IgD-negative memory B cell (primary cell): ENCODE results near the gene RHEBL1. TPM values are rescaled to one million over a fixed set of nuclear protein-coding genes. Genes with fewer than 3 reads are reported as not detected.
A peak's percentile ranks its signal among the peaks of the same experiment; 100 is the strongest.

Experiments
- H3K27ac Mint-ChIP-seq, 3 donors: one replicate each; pipeline ENCODE4 v1.8.0; 2020 to 2022; ENCODE audit warnings: mild to moderate bottlenecking in 3 of 3, mixed read lengths in 3 of 3, moderate library complexity in 1 of 3
- H3K27me3 Mint-ChIP-seq: one replicate; pipeline ENCODE4 v1.8.0; 2021; ENCODE audit warnings: mixed read lengths
- H3K36me3 Mint-ChIP-seq: one replicate; pipeline ENCODE4 v1.8.0; 2020; ENCODE audit warnings: mild to moderate bottlenecking, mixed read lengths
- H3K4me1 Mint-ChIP-seq, 3 donors: one replicate each; pipeline ENCODE4 v1.8.0; 2020 to 2022; ENCODE audit warnings: mixed read lengths in 3 of 3, mild to moderate bottlenecking in 1 of 3
- H3K4me3 Mint-ChIP-seq, 4 donors: one replicate each; pipeline ENCODE4 v1.8.0; 2020 to 2022; ENCODE audit warnings: mild to moderate bottlenecking in 4 of 4, mixed read lengths in 4 of 4, moderate library complexity in 3 of 4
- H3K9me3 Mint-ChIP-seq, 3 donors: one replicate each; pipeline ENCODE4 v1.8.0; 2020 to 2021; ENCODE audit warnings: mixed read lengths in 3 of 3, mild to moderate bottlenecking in 1 of 3
- polyA plus RNA-seq: library from polyadenylated mRNA; unstranded; fragments of 300-500 nt; fragmentation: Illumina TruSeq; gene quantifications from one replicate; pipeline ENCODE4 v1.2.3, GENCODE V29; 2021

Gene RHEBL1
- polyA plus RNA-seq, 1 donor from 2014 or later = 3.2 TPM

DNA sequence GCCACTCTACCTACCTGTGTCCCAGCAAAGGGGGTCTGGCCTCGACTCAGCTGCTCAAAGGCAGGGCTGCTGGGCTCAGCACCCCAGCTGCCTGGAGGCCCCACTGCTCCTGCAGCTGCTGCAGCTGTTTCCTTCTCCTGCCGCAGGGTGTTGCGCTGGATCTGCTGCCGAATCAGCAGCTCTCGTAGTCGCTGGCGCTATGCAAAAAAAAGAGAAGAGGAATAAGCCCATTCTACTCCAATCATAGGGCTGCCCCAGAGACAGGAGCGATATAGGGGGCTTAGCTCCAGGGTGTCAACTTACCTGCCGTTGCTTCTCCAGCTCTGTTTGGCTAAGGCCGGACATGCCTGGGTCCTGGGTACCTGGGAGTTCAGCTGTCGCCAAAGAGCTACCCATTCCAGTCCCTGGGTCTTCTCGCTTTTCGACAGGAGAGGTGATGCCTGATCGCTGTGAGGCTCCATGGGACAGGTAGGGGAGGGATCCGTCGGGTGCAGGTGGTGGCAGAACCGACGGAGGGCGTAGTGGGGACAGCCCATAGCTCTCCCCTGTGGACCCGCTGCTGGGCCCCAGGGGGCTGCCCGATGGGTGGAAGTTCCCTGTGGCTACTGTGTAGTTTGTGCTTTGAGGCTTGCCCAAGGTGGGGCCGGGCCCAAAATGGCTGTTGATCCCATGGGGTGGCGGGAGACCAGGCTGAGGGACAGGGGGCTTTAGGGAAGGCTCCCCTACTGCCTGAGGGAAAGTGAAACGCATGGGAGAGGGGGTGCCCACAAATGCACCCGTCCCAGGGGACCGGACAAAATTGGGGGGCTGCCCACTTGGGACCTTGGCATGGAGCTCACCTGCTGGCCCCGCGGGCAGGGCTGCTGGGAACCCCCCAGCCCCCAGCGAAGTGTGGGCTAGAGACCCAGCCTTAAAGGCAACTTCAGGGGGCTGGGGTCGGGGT is 30.1 kb downstream of the RHEBL1 start:
- Mint-ChIP-seq H3K27ac (peak overlapping the region in 1 of 3 donors; percentile 91), H3K27me3 (no peaks in the 10 kb centered on the region), H3K36me3 (peaks cover 5% of the 10 kb centered on the region), H3K9me3 (no peaks in the 10 kb centered on the region), H3K4me3 (no peak overlapping the region), H3K4me1 (peaks cover 0 to 4% (median 0%) of the 10 kb centered on the region in 3 donors)

- peak overlapping the region in 1 of 3 donors; percentile 19 for H3K27ac Mint-ChIP-seq
- H3K27me3 Mint-ChIP-seq = no peaks in the 10 kb centered on the region
- H3K36me3 Mint-ChIP-seq = peaks cover 3% of the 10 kb centered on the region
- H3K4me1 Mint-ChIP-seq = peaks cover 0 to 1% (median 0%) of the 10 kb centered on the region in 3 donors
- no peaks in the 10 kb centered on the region for H3K9me3 Mint-ChIP-seq
- H3K4me3 Mint-ChIP-seq = no peak overlapping the region
Observed at GRCh38 chr12:49038291-49038955, 31.4 kb downstream of the RHEBL1 start.

DNA sequence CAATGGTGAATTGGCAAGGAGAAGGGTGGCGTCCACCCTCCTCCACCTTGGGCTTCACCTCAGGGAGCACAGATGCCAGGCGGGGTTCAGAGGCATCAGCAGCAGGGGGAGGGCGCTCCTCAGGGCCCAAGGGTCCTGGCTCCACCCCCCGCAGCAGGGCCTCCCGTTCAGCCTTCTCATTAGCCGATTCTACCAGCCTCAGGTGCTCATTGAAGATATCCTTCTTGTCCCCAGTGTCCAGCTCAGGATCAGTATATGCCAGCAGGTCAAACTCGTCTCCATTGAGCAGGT is 31.9 kb downstream of the RHEBL1 start:
- H3K4me3 Mint-ChIP-seq = no peak overlapping the region
- no peaks in the 10 kb centered on the region for H3K27me3 Mint-ChIP-seq
- H3K27ac Mint-ChIP-seq = no peak overlapping the region
- peaks cover 0 to 1% (median 0%) of the 10 kb centered on the region in 3 donors for H3K4me1 Mint-ChIP-seq
- H3K36me3 Mint-ChIP-seq = peaks cover 3% of the 10 kb centered on the region
- no peaks in the 10 kb centered on the region for H3K9me3 Mint-ChIP-seq

- H3K27me3 Mint-ChIP-seq = no peaks in the 10 kb centered on the region
- H3K4me1 Mint-ChIP-seq = peaks cover 0 to 1% (median 0%) of the 10 kb centered on the region in 3 donors
- no peak overlapping the region for H3K27ac Mint-ChIP-seq
- peaks cover 3% of the 10 kb centered on the region for H3K36me3 Mint-ChIP-seq
- no peaks in the 10 kb centered on the region for H3K9me3 Mint-ChIP-seq
- no peak overlapping the region for H3K4me3 Mint-ChIP-seq
Observed at GRCh38 chr12:49037111-49037946, 32.5 kb downstream of the RHEBL1 start.

GRCh38 chr12:49036029-49036428 is 33.8 kb downstream of the RHEBL1 start:
- Mint-ChIP-seq H3K36me3 (peaks cover 3% of the 10 kb centered on the region), H3K4me3 (no peak overlapping the region), H3K4me1 (peaks cover 0 to 1% (median 0%) of the 10 kb centered on the region in 3 donors), H3K27me3 (no peaks in the 10 kb centered on the region), H3K27ac (no peak overlapping the region), H3K9me3 (no peaks in the 10 kb centered on the region)

DNA sequence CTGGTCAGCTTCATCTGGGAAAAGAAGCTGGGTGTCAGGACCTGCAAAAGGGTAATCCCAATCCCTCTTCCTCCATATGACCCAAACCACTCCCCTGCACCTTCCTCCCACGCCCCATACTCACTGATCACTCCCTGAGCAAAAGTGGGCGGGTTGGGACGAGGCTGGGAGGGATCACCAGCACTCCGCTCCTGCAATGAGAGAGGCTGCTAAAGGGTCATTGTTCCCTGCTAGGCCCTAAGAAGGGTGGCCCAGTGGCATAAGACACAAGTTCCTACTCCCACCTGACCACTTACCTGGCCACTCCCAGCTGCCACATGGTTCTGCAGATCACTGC is 35.5 kb downstream of the RHEBL1 start:
- H3K27me3 Mint-ChIP-seq = no peaks in the 10 kb centered on the region
- peaks cover 0 to 4% (median 0%) of the 10 kb centered on the region in 3 donors for H3K4me1 Mint-ChIP-seq
- H3K27ac Mint-ChIP-seq = no peak overlapping the region
- no peaks in the 10 kb centered on the region for H3K9me3 Mint-ChIP-seq
- H3K4me3 Mint-ChIP-seq = no peak overlapping the region
- peaks cover 3% of the 10 kb centered on the region for H3K36me3 Mint-ChIP-seq

GRCh38 chr12:49033611-49034285 is 36.0 kb downstream of the RHEBL1 start:
- H3K4me1 Mint-ChIP-seq = peaks cover 0 to 4% (median 0%) of the 10 kb centered on the region in 3 donors
- H3K36me3 Mint-ChIP-seq = peaks cover 2% of the 10 kb centered on the region
- no peaks in the 10 kb centered on the region for H3K9me3 Mint-ChIP-seq
- H3K27me3 Mint-ChIP-seq = no peaks in the 10 kb centered on the region
- no peak overlapping the region for H3K27ac Mint-ChIP-seq
- no peak overlapping the region for H3K4me3 Mint-ChIP-seq

DNA sequence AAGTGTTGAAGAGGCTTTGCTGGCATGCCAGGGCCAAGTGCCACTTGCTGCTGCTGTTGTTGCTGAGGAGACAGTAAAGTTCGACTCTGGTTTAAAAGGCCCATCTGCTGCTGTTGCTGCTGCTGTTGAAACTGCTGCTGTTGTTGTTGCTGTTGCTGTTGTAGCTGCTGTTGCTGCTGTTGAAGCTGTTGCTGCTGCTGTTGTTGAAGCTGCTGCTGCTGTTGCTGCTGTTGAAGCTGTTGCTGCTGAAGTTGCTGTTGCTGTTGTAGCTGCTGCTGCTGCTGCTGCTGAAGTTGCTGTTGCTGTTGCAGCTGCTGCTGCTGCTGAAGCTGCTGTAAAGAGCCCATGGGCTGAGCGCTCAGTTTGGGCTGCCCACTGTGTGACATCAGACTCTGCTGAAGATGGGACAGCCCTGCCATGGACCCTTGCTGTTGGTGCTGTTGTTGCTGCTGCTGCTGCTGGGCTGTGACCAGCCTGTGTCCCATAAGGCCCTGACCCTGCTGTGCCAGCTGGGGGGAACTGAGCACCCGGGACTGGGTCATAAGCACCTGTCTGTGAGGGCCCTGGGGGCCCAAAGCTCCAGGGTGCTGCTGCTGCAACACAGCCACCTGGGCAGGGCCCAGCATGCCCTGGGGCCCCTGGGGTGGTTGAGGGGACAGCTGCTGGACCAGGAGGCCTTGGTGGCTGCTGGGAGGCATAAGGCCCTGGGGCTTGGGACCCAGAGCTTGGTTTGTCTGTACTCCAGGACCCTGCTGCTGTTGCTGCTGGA is 36.9 kb downstream of the RHEBL1 start:
- Mint-ChIP-seq H3K4me3 (no peak overlapping the region), H3K27me3 (no peaks in the 10 kb centered on the region), H3K9me3 (no peaks in the 10 kb centered on the region), H3K36me3 (peaks cover 3% of the 10 kb centered on the region), H3K27ac (peak overlapping the region in 1 of 3 donors; percentile 51), H3K4me1 (peaks cover 0 to 4% (median 0%) of the 10 kb centered on the region in 3 donors)

GRCh38 chr12:49032276-49032675 is 37.5 kb downstream of the RHEBL1 start:
- Mint-ChIP-seq H3K36me3 (peaks cover 5% of the 10 kb centered on the region), H3K4me3 (no peak overlapping the region), H3K9me3 (no peaks in the 10 kb centered on the region), H3K27ac (no peak overlapping the region), H3K4me1 (peaks cover 0 to 4% (median 0%) of the 10 kb centered on the region in 3 donors), H3K27me3 (no peaks in the 10 kb centered on the region)

GRCh38 chr12:49031573-49032161 is 38.1 kb downstream of the RHEBL1 start:
- Mint-ChIP-seq H3K27me3 (no peaks in the 10 kb centered on the region), H3K9me3 (no peaks in the 10 kb centered on the region), H3K4me3 (no peak overlapping the region), H3K27ac (no peak overlapping the region), H3K4me1 (peaks cover 0 to 4% (median 0%) of the 10 kb centered on the region in 3 donors), H3K36me3 (peaks cover 5% of the 10 kb centered on the region)

GRCh38 chr12:49030714-49031572 is 38.8 kb downstream of the RHEBL1 start:
- Mint-ChIP-seq H3K36me3 (peaks cover 5% of the 10 kb centered on the region), H3K27me3 (no peaks in the 10 kb centered on the region), H3K4me1 (peaks cover 0 to 3% (median 0%) of the 10 kb centered on the region in 3 donors), H3K4me3 (no peak overlapping the region), H3K9me3 (no peaks in the 10 kb centered on the region), H3K27ac (peak overlapping the region in 1 of 3 donors; percentile 92)

GRCh38 chr12:49030119-49030518 is 39.7 kb downstream of the RHEBL1 start:
- Mint-ChIP-seq H3K4me1 (peaks cover 0 to 3% (median 2%) of the 10 kb centered on the region in 3 donors), H3K27ac (peak overlapping the region; percentile 58 to 77 (median 63)), H3K9me3 (no peaks in the 10 kb centered on the region), H3K36me3 (peaks cover 5% of the 10 kb centered on the region), H3K27me3 (no peaks in the 10 kb centered on the region), H3K4me3 (no peak overlapping the region)
